GM19023 (cell line): ENCODE data around the gene ROPN1L.

Experiments
- ATAC-seq: cut with Tn5 transposase; IDR thresholded peaks from one replicate; pipeline ENCODE4 v1.9.1; 2021; ENCODE audit warnings: mild to moderate bottlenecking, moderate library complexity; ENCODE audit not compliant: unreplicated experiment

The ROPN1L gene

GRCh38 chr5:10427201-10427600 is 14.5 kb upstream of the ROPN1L start:
- ATAC-seq: no peak

- no peak for ATAC-seq
Measured at GRCh38 chr5:10427978-10428377, 13.7 kb upstream of the ROPN1L start.

- no peak for ATAC-seq
Measured at GRCh38 chr5:10431415-10431814, 10.3 kb upstream of the ROPN1L start.

- ATAC-seq: no peak
Measured at GRCh38 chr5:10432059-10433008, 9.3 kb upstream of the ROPN1L start.

GRCh38 chr5:10434392-10434791 is 7.3 kb upstream of the ROPN1L start:
- no peak for ATAC-seq

- no peak for ATAC-seq
Measured at GRCh38 chr5:10438301-10438700, 3.4 kb upstream of the ROPN1L start.

- no peak for ATAC-seq
Measured at GRCh38 chr5:10439692-10440091, 2.0 kb upstream of the ROPN1L start.

GRCh38 chr5:10440367-10440990 is 1.2 kb upstream of the ROPN1L start:
- no peak for ATAC-seq

GRCh38 chr5:10441992-10442435 is 335 bp downstream of the ROPN1L start:
- ATAC-seq: peak; percentile 52

- no peak for ATAC-seq
Measured at GRCh38 chr5:10442576-10442975, 897 bp downstream of the ROPN1L start.

- ATAC-seq: no peak
Measured at GRCh38 chr5:10445352-10445751, 3.7 kb downstream of the ROPN1L start.

GRCh38 chr5:10446490-10446889 is 4.8 kb downstream of the ROPN1L start:
- ATAC-seq: no peak

GRCh38 chr5:10447041-10447440 is 5.4 kb downstream of the ROPN1L start:
- no peak for ATAC-seq

GRCh38 chr5:10448754-10449360 is 7.2 kb downstream of the ROPN1L start:
- no peak for ATAC-seq

- ATAC-seq: no peak
Measured at GRCh38 chr5:10451137-10451824, 9.6 kb downstream of the ROPN1L start.

- ATAC-seq: peak; percentile 81
Measured at GRCh38 chr5:10452768-10453331, 11.2 kb downstream of the ROPN1L start.

GRCh38 chr5:10453545-10453944 is 11.9 kb downstream of the ROPN1L start:
- ATAC-seq: no peak

- no peak for ATAC-seq
Measured at GRCh38 chr5:10454591-10455276, 13.1 kb downstream of the ROPN1L start.

- no peak for ATAC-seq
Measured at GRCh38 chr5:10455277-10455670, 13.6 kb downstream of the ROPN1L start.
